ENCODE measurements around the gene SUSD3.

Gene SUSD3

GRCh38 chr9:93054758-93055704 is 3.5 kb upstream of the SUSD3 start:
- no peak for DNase-seq (ENCODE audit: low read depth, low spot score)
- no peak overlapping the region for H3K4me3 ChIP-seq (ENCODE audit: low read depth, low read length)
- ChIA-PET CTCF (interaction anchor here (1.0 kb wide), 1 partner anchor 54 kb away, joined by 3 read pairs; no protein-coding TSS in a partner anchor), POLR2A (no interaction called here)
- TF ChIP-seq CTCF (IDR thresholded peaks at IDR 0.05; ENCODE audit: insufficient read depth, low read length, missing control alignments) = no peak

DNA sequence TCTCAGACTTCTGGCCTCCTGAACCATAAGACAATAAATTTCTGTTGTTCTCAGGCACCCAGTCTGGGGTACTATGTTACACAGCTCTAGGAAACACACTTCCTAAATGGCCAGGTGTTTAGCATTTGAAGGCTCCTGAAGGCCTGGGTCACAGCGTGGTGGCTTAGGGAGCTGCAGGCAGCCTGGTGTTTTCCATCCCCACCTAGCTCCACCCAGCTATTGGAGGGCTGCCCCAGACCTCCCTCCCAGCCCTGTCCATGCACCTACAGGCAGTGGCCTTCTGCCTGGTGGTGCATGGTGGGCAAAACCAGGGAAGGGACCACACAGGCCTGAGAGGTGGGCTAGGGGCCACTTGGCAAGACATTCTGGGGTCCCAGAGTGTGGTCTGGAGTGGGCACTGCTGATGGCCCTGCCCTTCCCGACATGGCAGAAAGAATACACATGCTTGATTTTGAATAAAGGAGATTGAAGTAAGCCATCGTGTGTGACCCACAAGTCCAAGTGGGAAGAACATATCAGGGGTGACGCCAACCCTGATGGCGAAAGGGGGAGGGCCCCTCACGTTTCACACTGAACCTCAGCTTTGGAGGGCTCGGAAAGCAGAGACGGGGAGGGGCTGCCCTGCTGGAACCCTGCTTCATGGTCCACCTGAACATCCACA is 1.3 kb upstream of the SUSD3 start:
- ChIA-PET CTCF (no interaction called here), POLR2A (no interaction called here)
- no peak for DNase-seq (ENCODE audit: low read depth, low spot score)
- no peak for TF ChIP-seq CTCF (IDR thresholded peaks at IDR 0.05; ENCODE audit: insufficient read depth, low read length, missing control alignments)
- H3K4me3 ChIP-seq (ENCODE audit: low read depth, low read length) = no peak overlapping the region

DNA sequence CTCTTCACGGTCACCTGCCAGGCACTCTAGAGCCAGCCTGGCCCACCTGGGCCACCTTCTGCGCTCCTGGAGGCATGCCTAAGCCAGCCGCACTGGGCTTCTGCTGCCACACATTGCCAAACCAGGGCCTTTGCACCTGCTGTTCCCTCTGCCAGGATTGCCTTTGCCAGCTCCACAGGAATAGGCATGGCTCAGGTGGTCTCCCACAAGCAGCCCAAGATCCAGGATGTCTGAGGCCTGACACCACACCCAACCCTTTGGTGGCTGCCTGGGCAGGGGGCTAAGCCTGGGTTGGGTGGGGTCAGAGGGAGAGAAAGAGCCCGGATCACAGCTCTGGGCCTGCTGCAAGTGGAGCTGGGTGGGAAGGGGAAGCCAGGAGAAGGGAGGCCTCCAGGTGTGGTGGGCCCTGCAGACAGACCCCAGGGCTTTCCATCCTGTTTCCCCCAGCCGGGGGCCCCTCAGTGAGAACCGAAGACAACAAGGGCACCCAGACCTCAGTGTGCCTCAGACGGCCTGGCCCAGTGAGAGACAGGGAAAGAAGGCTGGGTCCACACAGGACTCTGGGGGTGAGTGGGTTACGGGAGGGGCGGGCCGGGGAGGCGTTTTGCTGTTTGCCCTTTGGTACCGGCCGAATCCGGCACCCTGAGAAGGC is 672 bp upstream of the SUSD3 start:
- CTCF ChIA-PET = no interaction called here
- POLR2A ChIA-PET = no interaction called here
- DNase-seq (ENCODE audit: low read depth, low spot score) = no peak
- no peak for TF ChIP-seq CTCF (IDR thresholded peaks at IDR 0.05; ENCODE audit: insufficient read depth, low read length, missing control alignments)
- no peak overlapping the region for H3K4me3 ChIP-seq (ENCODE audit: low read depth, low read length)

- POLR2A ChIA-PET = no interaction called here
- no peak for DNase-seq (ENCODE audit: low read depth, low spot score)
- TF ChIP-seq CTCF (IDR thresholded peaks at IDR 0.05; ENCODE audit: insufficient read depth, low read length, missing control alignments) = no peak
- H3K4me3 ChIP-seq (ENCODE audit: low read depth, low read length) = peak overlapping the region; percentile 20; the same call in 1 of the 2 replicates
- CTCF ChIA-PET = no interaction called here
Observed at GRCh38 chr9:93059011-93059714, 662 bp downstream of the SUSD3 start.

DNA sequence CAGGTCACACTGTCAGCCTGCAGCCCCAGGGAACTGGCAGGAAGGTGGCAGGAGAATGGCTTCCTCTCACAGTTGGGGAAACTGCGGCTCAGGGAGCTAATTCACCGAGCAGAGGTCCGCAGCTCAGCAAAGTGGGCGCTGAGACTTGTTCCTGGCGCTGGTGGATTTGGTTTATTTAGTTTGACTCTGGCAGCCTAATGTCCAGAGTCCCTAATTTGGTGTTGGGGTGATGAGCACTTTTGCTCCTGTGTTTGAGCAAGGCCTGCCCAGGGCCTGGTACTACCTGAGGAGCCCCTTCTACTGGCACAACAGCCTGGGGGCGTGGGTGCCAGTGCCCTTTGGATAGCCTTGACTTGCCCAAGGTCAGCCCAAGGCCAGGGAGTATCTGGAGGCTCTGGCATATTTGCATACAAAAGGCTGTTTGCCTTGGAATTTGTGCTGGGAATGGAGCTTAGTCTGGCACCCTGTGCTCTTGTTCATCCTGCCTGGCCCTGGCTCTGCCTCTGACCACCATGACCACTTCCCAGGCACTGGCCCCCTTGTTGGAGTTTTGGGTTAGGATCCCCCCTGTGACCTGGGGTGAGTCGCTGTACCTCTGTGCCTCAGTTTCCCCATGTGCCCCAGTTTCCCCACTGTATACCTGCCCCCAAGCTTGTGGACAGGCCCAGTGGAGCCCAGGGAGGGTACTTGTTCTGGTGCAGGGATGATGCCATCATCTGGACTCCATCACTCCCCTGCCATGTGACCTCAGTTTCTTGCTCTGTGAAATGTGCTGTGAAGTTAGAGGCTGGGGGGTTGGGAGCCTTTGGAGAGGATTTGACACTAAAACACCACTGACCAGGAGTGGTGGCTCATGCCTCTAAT is 1.4 kb downstream of the SUSD3 start:
- ChIA-PET POLR2A (no interaction called here), CTCF (interaction anchor here (0.6 kb wide), 1 partner anchor 584 kb away, joined by 3 read pairs; no protein-coding TSS in a partner anchor)
- TF ChIP-seq CTCF (IDR thresholded peaks at IDR 0.05; ENCODE audit: insufficient read depth, low read length, missing control alignments) = no peak

More for the DNA sequence above, 1.4 kb downstream of the SUSD3 start:
- no peak overlapping the region for H3K4me3 ChIP-seq (ENCODE audit: low read depth, low read length)
- no peak for DNase-seq (ENCODE audit: low read depth, low spot score)

Measured in AG04449 (cell line).